Kidney (tissue), 14 donors: ENCODE results near the gene PDZD2. TPM values are rescaled to one million over a fixed set of nuclear protein-coding genes. Genes with fewer than 3 reads are reported as not detected.
"Not testable (repeated sequence)": the region's sequence is repeated elsewhere in the genome, so short reads cannot be mapped to it uniquely, and the experiment has no call there.

Experiments
- DNase-seq, 5 donors: peaks; one replicate each; pipeline ENCODE4 v3.0.0-alpha.2; 2013 to 2020
- FAIRE-seq: peaks from 2 replicates; lab custom pipeline; 2012; peaks lifted over from hg19 to GRCh38; lab: Jason Lieb, UNC
- H3K27ac ChIP-seq, 2 donors: one replicate each; pipeline ENCODE4 v1.7.0; 2013; ENCODE audit warnings: low read depth in 2 of 2, low read length in 2 of 2, inconsistent platforms in 1 of 2
- H3K27me3 ChIP-seq: one replicate; pipeline ENCODE4 v1.7.1; 2013; ENCODE audit warnings: low read length, inconsistent platforms; ENCODE audit not compliant: control insufficient read depth, insufficient read depth
- H3K36me3 ChIP-seq, 3 donors: one replicate each; pipeline versions ENCODE4 v1.7.0 to v1.7.1; 2013; ENCODE audit warnings: low read length in 3 of 3, control low read depth in 1 of 3, inconsistent platforms in 1 of 3; ENCODE audit not compliant: insufficient read depth in 3 of 3, control insufficient read depth in 2 of 3
- H3K4me1 ChIP-seq, 3 donors: one replicate each; pipeline versions ENCODE4 v1.7.0 to v1.7.1; 2013; ENCODE audit warnings: low read length in 3 of 3, inconsistent platforms in 1 of 3, low read depth in 1 of 3; ENCODE audit not compliant: control insufficient read depth in 2 of 3, insufficient read depth in 2 of 3
- H3K4me3 ChIP-seq, 3 donors: one replicate each; pipeline versions ENCODE4 v1.7.0 to v1.8.1; 2013; ENCODE audit warnings: low read length in 3 of 3, control low read depth in 1 of 3, inconsistent platforms in 1 of 3
- H3K9ac ChIP-seq, 3 donors: one replicate each; pipeline versions ENCODE4 v1.7.0 to v1.7.1; 2013; ENCODE audit warnings: low read length in 3 of 3, control low read depth in 1 of 3, inconsistent platforms in 1 of 3
- H3K9me3 ChIP-seq, 3 donors: one replicate each; pipeline versions ENCODE4 v1.7.0 to v1.7.1; 2013; ENCODE audit warnings: low read length in 3 of 3, control low read depth in 1 of 3, inconsistent platforms in 1 of 3; ENCODE audit not compliant: control insufficient read depth in 2 of 3, insufficient read depth in 1 of 3
- CTCF ChIP-seq: IDR thresholded peaks from 3 replicates; pipeline ENCODE4 v1.5.1; 2012; ENCODE audit warnings: mild to moderate bottlenecking, moderate library complexity, borderline replicate concordance; ENCODE audit not compliant: insufficient read depth; ENCODE audit errors: extremely low read depth
- intact Hi-C: fragments of 100-400 bp; cut with DNase I; formaldehyde crosslinking; loops from one replicate; pipeline ENCODE4 v1.11.1; 2022
- polyA plus RNA-seq: library from polyadenylated mRNA; stranded (reverse); fragments of 350-450 nt; fragmentation: Illumina TruSeq; extraction: RNeasy Lipid Tissue Mini Kit (QIAGEN cat#74804); gene quantifications from one replicate; pipeline ENCODE4 v1.2.3, GENCODE V29; 2014; ENCODE audit warnings: low read depth, low replicate concordance; ENCODE audit not compliant: insufficient read depth
- total RNA-seq: library from RNA; stranded (reverse); fragmentation: NEBNext Ultra II Directional; extraction: Animal tissue kit (Norgen Biotek cat#: 25700); gene quantifications from one replicate; pipeline ENCODE4 v1.2.1, GENCODE V29; 2021
- donor health status: control.
- donor health status: control.
- donor health status: control.
- donor health status: control.
- donor health status: control.
- donor health status: DM: yes; HTN: yes; CAD: no.
- donor health status: Normal renal cell carcinoma (clear cell type).

Gene PDZD2
- total and polyA plus RNA-seq, 2 donors from 2014 or later = 6.2 to 14.8 TPM

GRCh38 chr5:31759925-31760324 lies 121.0 kb downstream of the PDZD2 start:
- DNase-seq (no peak), FAIRE-seq (no peak)
- Histone ChIP-seq H3K9ac (no peak overlapping the region), H3K27me3 (no peaks in the 10 kb centered on the region), H3K4me1 (peaks cover 0 to 2% (median under 1%) of the 10 kb centered on the region in 3 donors), H3K4me3 (no peak overlapping the region), H3K36me3 (no peaks in the 10 kb centered on the region), H3K27ac (no peak overlapping the region), H3K9me3 (no peaks in the 10 kb centered on the region)
- intact Hi-C loops = no loop called here
- TF ChIP-seq CTCF = no peak

- Histone ChIP-seq H3K27ac (no peak overlapping the region), H3K36me3 (no peaks in the 10 kb centered on the region), H3K4me1 (no peaks in the 10 kb centered on the region), H3K27me3 (no peaks in the 10 kb centered on the region), H3K9ac (no peak overlapping the region), H3K9me3 (no peaks in the 10 kb centered on the region), H3K4me3 (no peak overlapping the region)
- DNase-seq (no peak), FAIRE-seq (no peak)
- intact Hi-C loops = no loop called here
- no peak for TF ChIP-seq CTCF
Measured at GRCh38 chr5:31761877-31762276, 122.9 kb downstream of the PDZD2 start.

GRCh38 chr5:31763424-31763823 lies 124.5 kb downstream of the PDZD2 start:
- H3K9me3 ChIP-seq = no peaks in the 10 kb centered on the region
- H3K27ac ChIP-seq = no peak overlapping the region
- no peak overlapping the region for H3K4me3 ChIP-seq
- H3K4me1 ChIP-seq = no peaks in the 10 kb centered on the region
- no peak for DNase-seq
- no peaks in the 10 kb centered on the region for H3K36me3 ChIP-seq
- TF ChIP-seq CTCF = no peak
- FAIRE-seq = no peak
- no peaks in the 10 kb centered on the region for H3K27me3 ChIP-seq
- intact Hi-C loops = no loop called here
- H3K9ac ChIP-seq = no peak overlapping the region

GRCh38 chr5:31764687-31765086 lies 125.8 kb downstream of the PDZD2 start:
- H3K9me3 ChIP-seq, H3K4me3 ChIP-seq, H3K9ac ChIP-seq, H3K4me1 ChIP-seq, H3K36me3 ChIP-seq, DNase-seq, FAIRE-seq, H3K27ac ChIP-seq, intact Hi-C loops, H3K27me3 ChIP-seq: not testable (repeated sequence)
